T47D (cell line): ENCODE data around the gene ZBTB43.

Source experiments
- DNase-seq, 2 experiments: peaks; one replicate each; pipeline versions ENCODE4 v3.0.0 to v3.0.0-alpha.2; 2011 to 2012; ENCODE audit warnings: low read depth in 1 of 2, low spot score in 1 of 2
- JUND ChIP-seq: IDR thresholded peaks from 2 replicates; pipeline ENCODE4 v1.6.1; 2012; ENCODE audit warnings: low read depth
- in situ Hi-C: cut with HindIII; loops from 2 replicates; pipeline ENCODE4 v1.10.0; 2016; ENCODE audit warnings: low sequenced_read_pairs, low pct_unique_long_range_greater_than_20kb

The ZBTB43 gene

DNA sequence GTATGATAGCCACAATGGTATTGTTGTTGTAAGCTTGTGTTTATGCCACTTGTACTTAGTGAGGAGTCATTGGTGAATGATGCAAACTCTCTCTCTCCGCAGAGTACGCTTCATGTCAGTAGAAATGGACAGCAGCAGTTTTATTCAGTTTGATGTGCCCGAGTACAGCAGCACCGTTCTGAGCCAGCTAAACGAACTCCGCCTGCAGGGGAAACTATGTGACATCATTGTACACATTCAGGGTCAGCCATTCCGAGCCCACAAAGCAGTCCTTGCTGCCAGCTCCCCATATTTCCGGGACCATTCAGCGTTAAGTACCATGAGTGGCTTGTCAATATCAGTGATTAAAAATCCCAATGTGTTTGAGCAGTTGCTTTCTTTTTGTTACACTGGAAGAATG is 74.4 kb downstream of the ZBTB43 start:
- in situ Hi-C loops, result no loop called here
- TF ChIP-seq JUND, result no peak
- no peak for DNase-seq

- in situ Hi-C loops, result no loop called here
Measured at GRCh38 chr9:126880226-126880946, 75.5 kb downstream of the ZBTB43 start.

DNA sequence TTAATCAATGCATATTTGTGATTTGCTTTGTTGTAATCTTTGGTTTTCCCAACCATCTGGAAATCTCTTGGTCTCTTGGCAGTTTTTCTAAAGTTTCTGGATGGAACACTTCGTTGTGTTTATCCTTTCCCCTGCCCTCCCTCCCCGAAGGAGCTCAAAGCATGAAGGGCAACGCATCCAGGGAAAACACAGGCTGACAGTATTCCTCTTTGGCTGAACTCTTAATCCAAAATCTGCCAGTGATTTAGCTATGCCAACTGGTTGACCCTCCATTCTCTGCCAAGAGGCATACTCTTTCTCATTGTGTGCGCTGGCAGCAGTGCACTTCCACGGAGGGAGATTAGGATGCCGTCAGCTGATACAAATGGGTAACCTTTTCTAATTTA is 76.1 kb downstream of the ZBTB43 start:
- no peak for TF ChIP-seq JUND
- in situ Hi-C loops, result no loop called here
- DNase-seq, result no peak

More at GRCh38 chr9:126880226-126880946, 75.5 kb downstream of the ZBTB43 start:
- no peak for TF ChIP-seq JUND
- no peak for DNase-seq

GRCh38 chr9:126882746-126883145 is 77.9 kb downstream of the ZBTB43 start:
- TF ChIP-seq JUND, result no peak
- DNase-seq, result no peak
- in situ Hi-C loops, result no loop called here

DNA sequence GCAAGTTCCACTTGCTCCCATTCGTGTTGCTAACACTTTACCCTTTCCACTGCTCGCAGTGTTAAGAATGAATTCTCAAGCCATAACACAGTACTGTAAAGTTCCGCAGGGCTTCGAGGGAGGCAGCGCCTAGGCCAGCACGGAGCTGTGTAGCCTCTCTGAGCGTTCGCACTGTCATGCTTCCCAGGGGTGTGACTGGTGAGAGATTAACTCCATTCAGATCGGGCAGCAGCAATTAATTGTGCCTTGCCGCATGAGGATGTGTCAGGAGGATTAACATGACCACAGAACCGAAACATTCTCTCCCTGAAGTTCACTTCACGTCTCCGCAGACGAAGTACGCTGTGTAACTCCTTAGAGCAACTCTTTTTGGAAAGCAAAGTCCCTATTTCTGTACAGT is 78.8 kb downstream of the ZBTB43 start:
- DNase-seq, result no peak
- in situ Hi-C loops, result no loop called here
- no peak for TF ChIP-seq JUND

DNA sequence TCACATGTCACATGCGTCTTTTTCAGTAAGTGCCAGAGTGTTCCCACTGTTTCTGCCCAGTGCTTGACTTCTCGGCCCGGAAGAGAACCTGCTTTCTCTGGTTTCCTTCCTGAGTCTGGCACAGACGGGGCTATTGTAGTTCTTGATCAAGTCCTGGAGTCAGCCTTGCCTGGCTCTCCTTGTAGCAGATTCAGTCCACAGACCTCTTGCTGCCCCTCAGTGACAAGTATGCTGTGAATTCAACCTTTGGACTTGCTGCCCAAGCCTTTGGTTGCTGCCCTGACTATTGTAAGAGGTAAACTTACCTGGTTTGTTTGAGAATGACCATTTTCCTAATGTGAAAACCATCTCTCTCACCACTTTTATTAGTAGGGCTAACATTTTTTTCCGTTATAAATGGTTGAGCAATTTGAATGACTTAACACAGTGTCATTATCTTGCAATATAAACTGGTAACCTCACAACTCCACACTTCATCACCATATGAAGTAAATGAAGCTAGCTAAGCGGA is 80.3 kb downstream of the ZBTB43 start:
- in situ Hi-C loops, result no loop called here
- DNase-seq, result no peak
- TF ChIP-seq JUND, result no peak

- in situ Hi-C loops, result no loop called here
- DNase-seq, result no peak
- no peak for TF ChIP-seq JUND
Measured at GRCh38 chr9:126886034-126886822, 81.4 kb downstream of the ZBTB43 start.

- TF ChIP-seq JUND, result no peak
- no peak for DNase-seq
- in situ Hi-C loops, result no loop called here
Measured at GRCh38 chr9:126886897-126887296, 82.1 kb downstream of the ZBTB43 start.
